T follicular helper cell (primary cell): ENCODE data around the gene COX4I1.

Experiments
- DNase-seq: peaks from one replicate; pipeline ENCODE4 v3.0.0-alpha.2; 2020; ENCODE audit warnings: low read depth

Gene COX4I1

DNA sequence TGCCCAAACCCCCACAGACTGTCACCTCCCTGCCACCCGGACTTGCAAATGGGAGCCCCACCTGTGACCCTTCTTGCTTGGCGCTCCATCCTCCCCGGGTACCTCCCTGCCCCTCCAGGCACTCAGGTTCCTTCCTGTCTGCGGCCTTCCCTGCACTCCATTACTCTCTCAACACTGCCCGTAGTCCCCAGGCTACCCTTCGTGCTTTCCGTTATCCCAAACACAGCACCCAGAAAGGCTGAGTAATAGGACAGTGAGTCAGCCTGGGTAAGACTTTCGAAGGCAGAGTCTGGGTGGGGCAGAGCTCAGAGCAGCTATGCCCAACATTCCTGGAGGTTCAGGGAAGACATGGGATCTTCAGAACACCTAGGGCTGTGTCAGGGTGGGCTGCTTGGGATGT is 32.0 kb upstream of the COX4I1 start:
- no peak for DNase-seq

DNA sequence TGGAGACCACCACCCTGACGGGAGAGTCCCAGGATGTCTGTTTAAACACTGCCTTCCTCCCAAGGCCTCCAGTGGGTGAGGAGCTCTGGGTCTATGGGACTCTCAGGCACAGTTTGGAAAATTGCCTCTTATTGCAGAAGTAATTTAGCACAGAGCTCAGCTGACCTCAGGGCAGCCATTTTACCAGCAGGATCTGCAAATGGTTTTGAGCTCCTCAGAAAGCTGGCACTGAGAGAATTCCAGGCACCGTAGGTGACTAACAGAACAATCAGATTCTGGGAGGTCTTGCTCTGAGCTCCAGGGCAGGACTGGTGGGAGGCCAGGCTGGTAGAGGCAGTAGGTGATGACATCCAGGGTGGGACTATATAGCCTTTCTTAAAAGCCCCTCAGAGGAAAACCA is 31.3 kb upstream of the COX4I1 start:
- DNase-seq: no peak

DNA sequence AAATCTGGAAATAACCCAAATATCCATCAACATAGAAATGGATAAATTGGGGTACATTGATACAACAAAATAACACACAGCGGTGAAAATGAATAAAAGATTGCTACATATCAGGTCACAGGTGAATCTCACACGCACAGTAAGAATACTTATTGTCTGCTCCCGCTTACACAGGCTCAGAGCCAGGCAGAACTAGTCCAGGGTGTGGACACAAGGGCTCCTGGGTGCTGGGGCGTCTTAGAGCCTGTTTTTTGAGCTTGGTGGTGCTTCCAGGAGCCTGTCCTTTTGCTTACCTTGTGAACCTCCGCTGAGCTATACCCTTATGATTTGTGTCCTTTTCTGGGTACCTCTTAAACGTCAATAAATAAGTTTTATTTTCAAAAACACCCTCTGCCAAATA is 28.8 kb upstream of the COX4I1 start:
- DNase-seq: no peak

DNA sequence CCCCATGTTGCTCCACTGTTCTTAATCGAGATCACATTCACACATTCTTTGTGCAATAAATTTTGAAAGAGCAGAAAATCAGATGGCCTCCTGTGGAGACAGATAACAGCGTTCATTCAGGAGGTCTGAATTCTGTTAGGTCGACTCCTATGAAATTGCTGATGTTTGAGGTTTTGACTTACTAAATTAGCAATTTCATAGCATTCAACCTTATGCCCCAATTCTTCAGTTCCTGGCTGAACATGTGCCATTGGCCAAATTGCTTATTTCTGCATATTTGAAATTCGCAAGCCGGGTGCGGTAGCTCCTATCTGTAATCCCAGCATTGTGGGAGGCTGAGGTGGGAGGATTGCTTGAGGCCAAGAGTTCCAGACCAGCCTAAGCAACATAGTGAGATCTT is 26.5 kb upstream of the COX4I1 start:
- no peak for DNase-seq

DNA sequence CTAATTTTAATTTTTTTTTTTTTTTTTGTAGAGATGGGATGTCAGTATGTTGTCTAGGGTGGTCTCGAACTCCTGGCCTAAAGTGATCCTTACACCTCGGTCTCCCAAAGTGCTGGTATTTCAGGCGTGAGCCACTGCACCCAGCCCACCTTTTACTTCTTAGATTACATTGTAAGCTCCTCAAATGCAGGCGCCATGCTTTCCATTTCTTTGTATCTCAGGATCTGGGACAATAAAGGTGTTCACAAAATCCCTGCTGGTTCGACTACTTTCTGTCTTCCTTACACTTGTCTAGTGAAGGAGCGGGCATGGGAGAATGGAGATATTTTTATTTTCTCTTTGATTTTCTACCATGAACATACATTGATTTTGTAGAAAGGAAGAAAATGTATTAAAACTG is 25.4 kb upstream of the COX4I1 start:
- no peak for DNase-seq

DNA sequence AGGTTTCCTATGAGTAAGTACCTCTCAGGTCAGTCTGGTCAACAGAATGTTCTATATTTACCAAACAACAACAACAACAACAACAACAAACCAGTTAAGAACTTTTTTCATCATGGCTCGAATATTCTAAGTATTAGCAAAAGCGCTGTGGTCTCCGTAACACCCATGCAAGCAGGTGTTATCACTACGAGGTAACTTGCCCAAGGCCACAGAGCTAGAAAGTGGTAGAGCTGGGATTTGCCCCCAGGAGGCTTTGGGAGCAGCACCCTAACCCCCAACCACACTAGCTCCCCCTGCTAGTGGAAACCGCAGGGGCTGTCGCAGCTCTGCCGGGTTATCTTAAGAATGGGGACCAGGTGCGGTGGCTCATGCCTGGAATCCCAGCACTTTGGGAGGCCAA is 24.7 kb upstream of the COX4I1 start:
- no peak for DNase-seq

DNA sequence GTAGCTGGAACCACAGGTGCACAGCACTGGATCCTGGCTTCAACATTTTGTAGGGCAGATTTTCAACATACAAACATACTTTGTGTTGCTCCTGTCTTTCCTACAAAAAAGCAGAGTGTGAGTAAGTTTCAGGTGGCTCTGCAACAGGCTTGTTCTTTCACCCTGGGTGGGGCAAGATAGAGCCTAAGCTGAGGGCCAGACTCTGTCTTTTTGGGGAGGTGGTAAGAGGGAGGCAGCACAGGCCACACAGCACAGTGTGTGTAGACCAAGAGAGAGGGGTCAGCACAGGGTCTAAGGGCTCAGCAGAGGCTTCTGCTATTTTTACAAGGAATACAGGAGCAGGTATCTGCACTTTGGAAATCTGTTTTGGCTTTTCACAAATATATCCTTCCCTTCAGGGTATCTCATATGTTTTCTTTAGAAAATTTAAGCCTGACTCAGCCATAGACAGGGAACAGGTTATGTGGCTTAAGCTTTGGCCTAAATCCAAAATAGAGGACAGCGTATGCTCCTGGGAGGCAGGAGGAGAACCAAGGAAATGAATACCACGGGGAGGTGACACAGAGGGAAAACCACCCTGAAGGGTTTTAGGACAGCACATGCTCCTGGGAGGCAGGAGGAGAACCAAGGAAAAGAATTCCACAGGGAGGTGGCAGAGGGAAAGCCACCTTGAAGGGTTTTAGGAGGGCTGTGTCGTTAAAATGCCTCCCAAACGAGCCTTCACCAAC is 21.7 kb upstream of the COX4I1 start:
- DNase-seq: no peak

DNA sequence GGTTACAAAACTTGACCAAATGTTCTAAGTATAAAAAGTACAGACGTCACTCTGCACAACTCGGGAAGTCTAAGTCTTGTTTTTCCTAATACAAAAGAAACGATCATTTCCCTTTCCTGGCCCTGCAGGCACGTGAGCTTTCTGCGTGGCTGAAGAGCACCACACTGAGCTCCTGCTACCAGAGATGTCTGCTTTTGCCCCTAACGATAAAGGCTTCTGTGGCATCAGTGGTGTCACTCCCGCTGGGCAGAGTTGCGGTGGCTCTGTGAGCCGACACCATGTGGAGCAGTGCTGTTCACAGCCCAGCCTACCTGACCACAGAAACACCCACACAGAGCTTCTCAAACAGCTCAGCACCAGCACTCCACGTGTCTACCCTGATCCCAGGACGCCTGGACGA is 20.6 kb upstream of the COX4I1 start:
- DNase-seq: no peak

DNA sequence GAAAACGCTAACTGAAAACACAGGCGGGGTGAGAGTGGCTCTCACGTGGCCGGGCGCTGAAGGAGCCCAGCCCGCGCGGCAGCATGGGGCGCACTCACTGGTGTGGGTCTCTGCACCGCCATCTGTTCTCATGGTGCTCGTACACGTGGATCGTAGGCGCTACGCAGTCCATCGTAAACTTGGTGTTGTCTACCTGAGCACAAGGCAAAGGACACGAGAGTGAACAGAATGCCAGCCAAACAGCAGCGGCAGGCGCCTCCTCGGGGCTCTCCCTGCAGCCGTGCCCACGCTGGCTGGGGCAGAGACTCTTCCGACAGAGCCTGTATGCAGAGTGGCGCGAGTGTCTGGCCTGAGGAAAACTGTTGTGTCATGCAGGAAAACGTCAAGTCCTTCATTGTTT is 19.2 kb upstream of the COX4I1 start:
- DNase-seq: no peak

DNA sequence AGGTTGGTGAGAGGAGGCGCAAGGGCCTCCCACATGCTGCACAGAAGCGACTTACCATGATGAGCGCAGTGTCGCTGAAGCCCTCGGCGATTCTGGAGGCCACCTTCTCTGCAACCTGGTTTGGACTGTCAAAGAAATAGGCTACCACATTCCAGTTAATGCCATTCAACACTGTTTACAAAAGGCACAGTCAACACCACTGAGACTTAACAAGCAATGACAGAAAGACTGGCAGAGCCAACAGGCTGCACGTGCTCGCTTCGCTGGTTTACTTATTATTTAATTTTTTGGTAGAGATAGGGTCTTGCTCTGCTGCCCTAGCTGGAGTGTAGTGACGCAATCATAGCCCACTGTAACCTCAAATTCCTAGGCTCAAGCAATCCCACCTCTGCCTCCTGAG is 18.3 kb upstream of the COX4I1 start:
- no peak for DNase-seq

DNA sequence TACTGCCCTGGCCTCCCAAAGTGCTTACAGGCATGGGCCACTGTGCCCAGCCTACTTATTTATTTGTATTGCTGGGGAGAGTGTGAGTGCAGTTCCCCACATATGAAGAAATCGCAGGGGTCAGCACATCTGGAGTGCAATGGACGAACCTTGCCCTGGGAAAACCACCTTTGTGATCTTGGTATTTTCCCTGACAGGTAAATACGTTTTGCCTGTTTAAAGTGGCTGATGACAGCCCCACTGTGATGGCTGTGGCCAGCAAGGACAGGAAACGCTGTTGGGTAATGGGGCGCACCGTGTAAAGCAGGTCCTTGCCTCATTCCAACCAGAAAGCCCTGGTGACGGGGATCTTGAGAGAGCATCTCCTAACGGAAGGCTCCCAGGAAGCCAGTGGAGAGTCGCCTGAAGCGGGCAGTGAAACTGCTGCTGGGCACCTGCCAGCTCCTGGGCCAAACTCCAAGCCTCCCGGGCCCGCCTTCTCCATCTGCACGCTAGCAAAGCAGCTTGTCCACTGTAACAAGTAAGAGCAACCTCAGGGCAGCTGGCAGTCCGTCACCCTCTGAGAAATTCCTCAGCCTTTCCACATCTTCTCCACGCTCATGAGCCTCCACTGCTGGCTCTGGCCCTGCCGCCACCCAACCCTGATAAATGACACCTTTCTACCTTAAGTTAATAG is 17.7 kb upstream of the COX4I1 start:
- DNase-seq: no peak

DNA sequence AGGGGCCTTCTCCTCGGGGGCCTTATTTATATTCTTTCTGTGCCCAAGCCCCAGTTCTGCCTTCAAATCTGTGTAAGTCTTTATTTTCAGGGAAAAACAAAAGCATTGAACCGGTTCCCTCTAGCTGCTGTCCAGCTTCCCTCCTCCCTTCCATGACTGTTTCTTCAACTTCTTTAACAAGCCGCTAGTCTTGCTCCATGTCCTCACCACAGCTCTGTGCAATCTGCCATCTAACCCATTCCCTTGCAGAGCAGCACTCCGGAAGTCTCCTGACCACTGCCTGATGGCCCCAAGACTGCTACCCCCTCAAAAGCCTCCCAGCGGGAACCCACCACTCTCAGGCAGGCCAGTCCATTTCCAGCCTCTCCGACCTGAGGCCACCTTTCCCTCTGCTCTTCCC is 17.0 kb upstream of the COX4I1 start:
- DNase-seq: no peak

DNA sequence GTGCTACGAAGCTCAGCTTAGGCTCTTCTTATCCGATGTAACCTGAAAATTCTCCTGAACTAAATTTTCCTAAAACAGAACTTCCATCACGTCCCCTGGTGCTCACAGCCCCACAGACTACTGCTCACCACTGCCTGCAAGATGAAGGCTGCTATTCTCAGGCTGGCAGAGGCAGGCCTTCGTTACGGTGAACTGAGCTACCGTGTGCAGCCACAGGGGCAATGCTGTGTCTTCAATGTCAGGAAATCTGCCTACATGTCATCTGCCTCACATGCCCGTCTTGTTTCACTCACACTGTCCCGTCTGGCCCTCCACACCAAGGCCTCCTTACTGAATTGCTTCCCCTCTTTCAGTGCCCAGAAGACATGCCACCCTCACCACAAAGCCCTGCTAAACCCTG is 16.1 kb upstream of the COX4I1 start:
- no peak for DNase-seq

DNA sequence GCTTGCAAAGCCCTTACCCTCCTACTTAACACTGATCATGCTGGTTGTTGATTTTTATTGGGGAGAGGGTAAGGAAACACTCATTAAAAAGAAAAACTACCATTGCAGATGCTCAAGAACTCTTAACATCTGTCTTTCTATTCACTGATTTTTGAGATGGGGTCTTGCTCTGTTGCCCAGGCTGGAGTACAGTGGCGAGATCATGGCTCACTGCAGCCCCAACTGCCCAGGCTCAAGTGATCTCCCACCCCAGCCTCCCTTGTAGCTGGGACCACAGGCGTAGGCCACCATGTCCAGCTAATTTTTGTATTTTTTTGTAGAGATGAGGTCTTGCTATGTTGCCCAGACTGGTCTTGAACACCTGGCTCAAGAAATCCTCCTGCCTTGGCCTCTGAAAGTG is 14.7 kb upstream of the COX4I1 start:
- DNase-seq: no peak

DNA sequence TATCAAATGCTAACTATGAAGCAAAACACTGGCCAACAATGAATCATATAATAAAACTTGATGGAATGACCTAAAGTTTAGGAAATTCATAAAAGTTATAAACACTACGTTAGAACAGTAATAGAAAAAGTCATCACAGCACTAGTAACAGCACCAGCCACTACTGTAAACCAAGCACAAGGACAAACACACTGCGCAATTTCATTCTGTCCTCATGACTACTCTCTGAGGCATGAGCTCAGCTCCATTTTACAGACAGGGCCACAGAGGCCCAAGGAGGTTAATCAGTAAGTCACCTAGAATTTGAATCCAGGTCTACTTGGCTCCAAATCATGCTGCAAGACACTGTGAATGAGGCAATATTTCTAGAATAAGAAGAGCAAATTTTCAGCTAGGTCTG is 13.6 kb upstream of the COX4I1 start:
- no peak for DNase-seq

DNA sequence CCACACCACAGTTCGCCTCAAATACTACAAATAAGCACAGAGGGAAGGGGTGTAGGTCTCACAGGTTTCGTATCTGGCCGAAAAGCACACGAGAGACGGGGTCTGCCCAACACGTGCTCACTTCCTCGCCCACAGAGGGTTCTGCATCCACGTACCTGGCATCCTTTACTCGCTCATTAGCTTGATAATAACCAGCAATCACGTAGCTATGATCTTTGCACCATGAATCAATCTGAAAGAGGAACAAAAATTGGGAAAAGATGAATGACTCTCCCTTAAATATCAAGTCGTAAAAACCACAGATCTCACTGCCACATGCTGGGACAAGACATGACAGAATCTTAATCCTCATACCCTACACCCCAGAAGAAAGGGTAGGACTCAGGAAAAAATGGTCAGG is 10.7 kb upstream of the COX4I1 start:
- no peak for DNase-seq

DNA sequence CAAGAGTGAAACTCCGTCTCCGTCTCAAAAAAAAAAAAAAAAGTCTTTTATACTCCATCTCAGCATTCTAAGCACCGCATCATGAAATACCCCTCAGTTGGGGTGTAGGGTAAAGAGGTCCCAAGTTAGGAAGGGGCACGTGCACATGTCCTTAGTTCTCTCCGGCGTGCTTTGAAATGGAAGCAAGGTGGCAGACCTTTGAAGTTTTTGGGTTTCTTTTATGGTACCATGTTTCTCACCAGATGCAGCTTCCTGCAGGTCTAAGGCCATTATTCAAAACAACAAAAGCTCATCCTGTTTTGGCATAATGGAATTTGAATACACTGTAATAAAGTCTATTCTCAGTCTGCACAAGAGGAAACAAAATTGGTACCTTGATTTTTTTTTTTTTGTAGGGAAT is 9.7 kb upstream of the COX4I1 start:
- DNase-seq: no peak

DNA sequence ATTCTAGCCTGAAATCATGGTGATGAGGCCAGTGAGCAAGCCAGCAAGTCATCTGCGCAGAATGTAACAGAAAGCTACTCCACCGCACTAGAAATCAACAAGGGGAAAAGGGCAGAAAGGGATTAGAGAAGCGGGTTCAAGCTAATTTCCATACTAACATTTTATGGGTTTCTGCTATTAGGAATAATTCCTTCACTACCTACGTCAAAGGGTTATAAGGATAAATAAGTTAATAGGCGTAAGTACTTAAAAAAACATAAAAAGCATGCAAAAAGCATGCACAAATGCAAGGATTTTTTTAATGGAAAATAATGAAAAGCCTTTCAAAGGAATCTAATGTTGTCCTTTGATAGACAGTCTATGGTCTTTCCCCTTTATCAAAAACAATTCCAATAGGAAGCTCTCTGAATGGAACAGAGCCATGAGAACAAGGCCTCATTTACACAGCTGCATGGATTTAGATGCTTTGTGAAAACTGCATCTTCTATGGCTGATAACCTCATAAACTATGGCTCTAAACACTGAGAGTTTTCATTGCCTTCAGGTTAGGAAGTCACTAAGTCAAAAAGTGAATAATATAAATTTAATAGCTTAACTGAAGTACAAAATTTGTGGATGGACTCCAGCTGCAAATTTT is 5.7 kb upstream of the COX4I1 start:
- DNase-seq: no peak

DNA sequence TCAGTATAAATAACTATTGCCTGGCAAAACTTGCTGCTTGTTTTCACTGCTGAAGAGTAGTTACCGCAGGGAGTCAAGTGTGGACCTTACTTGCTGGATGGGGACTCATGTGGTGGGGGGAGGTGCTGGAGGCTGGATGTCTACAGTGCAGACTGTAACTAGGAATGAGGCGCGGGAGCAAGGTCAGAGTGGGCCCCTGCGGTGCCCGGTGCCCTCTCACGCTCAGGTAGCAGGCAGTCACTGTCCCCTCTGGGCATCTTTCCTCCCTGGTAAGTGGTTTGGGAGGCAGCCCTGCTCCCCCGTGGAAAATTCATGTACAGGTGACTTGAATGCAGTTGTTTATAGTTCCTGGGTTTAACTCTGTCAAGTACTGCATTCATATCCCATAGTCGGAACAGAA is 4.8 kb upstream of the COX4I1 start:
- DNase-seq: no peak

DNA sequence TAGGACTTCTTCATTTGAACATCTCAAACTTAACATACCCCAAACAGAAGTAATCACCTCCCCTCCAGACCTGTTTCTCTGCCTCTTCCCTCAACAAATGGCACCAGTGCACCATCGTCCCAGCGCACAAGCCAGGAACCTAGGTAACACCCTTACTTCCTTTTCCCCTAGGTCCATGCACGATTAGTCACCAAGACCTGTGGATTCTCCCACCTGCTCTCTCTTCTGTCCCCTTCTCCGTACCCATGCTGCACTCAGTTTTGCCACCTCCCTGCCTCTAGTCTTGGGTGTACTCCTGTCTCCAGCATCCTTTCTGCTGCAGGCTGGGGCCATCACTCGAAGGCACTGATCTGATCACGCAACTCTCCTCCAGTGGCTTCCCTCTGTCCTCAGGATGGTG is 3.3 kb upstream of the COX4I1 start:
- no peak for DNase-seq

DNA sequence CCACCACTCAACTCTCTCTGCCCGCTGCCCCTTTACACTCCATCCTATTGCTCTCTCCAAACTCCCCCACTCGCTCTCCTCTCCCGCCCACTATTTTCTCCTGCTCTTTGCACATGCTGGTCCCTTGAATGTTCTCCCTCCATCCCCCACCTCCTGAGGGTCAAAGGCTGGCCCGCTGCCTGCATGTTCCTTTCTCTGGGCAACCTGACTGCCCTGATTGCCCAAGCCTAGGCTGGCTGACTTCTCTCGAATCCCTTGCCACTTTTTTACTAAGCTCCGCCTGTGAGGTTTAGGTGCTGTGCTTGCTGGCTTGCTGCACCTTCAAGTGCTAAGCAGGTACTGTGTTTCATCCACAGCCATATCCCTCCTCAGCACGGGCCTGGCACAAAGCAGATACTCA is 2.9 kb upstream of the COX4I1 start:
- no peak for DNase-seq

DNA sequence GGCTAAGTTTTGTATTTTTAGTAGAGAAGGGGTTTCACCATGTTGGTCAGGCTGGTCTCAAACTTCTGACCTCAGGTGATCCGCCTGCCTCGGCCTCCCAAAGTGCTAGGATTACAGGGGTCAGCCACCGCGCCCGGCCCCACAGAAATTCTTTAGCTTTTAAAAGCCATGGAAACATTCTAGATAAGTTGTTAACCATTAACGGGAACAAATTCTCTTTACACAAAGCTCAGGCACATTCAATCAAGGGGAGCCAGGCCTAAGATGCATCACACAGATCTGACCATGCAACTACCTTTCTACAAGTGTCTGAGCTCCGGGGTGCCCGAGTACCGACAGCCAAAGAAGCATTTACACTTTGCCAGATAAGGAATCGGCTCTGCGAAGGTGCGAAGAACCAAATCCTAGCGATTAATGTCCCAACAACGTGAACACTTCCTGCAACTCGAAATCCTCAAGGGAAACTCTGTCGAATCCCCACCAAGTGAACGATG is 1.2 kb upstream of the COX4I1 start:
- DNase-seq: no peak

DNA sequence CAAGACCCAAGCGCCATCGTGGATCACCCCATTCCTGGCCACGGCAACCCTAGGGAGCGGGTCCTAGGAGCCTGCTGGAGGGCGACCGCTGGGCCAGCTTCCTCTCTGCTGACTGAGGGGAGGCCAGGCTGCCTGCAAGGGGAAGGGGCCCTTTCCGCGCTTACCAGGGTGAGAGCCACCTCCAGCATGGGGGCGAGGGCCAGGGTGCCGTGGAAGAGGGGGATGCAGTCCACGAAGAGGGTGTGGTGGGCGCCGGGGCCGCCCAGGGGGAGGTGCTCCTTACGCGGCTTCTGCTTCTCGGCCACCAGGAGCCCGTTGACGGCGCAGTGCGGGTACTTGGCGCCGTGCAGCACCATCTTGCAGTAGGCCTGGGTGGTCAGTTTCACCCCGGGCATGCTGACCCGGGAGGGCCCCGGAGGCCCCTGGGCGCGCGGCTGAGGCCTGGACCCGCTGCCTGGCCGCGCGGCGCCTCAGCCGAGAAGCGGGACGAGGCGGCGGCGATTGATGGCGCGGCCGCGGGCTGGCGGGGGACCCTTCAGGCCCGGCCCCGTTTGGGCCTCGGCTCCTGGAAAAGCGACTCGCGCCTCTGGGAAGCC is 496 bp upstream of the COX4I1 start:
- peak; percentile 14 for DNase-seq
